Adrenal gland (tissue), 5 donors: ENCODE data around the gene NMUR1.

Experiments used
- POLR2A ChIP-seq, 2 donors: fragments of 450-650 bp; IDR thresholded peaks; one replicate each; pipeline ENCODE4 v1.6.1; 2017; ENCODE audit warnings: antibody characterized with exemption in 2 of 2, mild to moderate bottlenecking in 2 of 2, moderate library complexity in 1 of 2
- TF ChIP-seq, protein P1 (sequence below), 6 experiments: fragments of 450-650 bp in 4 of 6; fragments of 200-600 bp in 2 of 6; sonication (generic) in 1 of 6; IDR thresholded peaks; 1 replicate in 5 of 6; 2 replicates in 1 of 6; pipeline versions ENCODE4 v1.5.1 to v1.8.0; 2016 to 2021; ENCODE audit warnings: antibody characterized with exemption in 6 of 6, mild to moderate bottlenecking in 2 of 6, moderate library complexity in 1 of 6
- donor health status: DM: no; HTN: no; CAD: no.

DNA sequence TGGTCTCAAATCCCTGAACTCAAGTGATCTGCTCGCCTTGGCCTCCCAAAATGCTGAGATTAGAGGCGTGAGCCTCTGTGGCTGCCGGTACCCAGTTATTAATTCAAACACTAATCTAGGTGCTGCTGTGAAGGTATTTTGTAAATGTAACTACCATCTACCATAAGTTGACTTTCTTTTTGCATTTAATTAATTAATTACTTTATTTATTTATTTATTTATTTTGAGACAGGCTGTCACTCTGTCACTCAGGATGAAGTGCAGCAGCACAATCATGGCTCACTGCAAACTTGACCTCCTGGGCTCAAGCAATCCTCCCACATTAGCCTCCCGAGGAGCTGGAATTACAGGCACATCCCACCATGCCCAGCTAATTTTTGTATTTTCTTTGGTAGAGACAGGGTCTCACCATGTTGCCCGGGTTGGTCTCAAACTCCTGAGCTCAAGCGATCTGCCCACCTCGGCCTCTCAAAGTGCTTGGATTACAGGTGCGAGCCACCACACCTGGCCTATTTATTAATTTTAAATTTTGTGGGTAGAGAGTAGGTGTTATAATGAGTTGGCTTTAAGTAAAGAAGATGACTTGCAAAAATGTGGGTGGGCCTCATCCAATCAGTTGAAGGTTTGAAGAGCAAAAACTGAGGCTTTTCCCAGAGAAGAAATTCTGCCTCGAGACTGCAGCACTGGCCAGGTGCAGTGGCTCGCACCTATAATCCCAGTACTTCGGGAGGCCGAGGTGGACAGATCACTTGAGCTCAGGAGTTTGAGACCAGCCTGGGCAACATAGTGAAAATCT lies 17.3 kb upstream of the NMUR1 start:
- TF ChIP-seq, protein P1, sequence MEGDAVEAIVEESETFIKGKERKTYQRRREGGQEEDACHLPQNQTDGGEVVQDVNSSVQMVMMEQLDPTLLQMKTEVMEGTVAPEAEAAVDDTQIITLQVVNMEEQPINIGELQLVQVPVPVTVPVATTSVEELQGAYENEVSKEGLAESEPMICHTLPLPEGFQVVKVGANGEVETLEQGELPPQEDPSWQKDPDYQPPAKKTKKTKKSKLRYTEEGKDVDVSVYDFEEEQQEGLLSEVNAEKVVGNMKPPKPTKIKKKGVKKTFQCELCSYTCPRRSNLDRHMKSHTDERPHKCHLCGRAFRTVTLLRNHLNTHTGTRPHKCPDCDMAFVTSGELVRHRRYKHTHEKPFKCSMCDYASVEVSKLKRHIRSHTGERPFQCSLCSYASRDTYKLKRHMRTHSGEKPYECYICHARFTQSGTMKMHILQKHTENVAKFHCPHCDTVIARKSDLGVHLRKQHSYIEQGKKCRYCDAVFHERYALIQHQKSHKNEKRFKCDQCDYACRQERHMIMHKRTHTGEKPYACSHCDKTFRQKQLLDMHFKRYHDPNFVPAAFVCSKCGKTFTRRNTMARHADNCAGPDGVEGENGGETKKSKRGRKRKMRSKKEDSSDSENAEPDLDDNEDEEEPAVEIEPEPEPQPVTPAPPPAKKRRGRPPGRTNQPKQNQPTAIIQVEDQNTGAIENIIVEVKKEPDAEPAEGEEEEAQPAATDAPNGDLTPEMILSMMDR (IDR thresholded peaks at IDR 0.05), result no peak
- no peak for TF ChIP-seq POLR2A (IDR thresholded peaks at IDR 0.05)
